Measurements from ENCODE around the gene BABAM1. TPM values are rescaled to one million over a fixed set of nuclear protein-coding genes. Genes with fewer than 3 reads are reported as not detected.

BABAM1 gene
- total RNA-seq, 1 donor from 2014 or later = 79.1 TPM

DNA sequence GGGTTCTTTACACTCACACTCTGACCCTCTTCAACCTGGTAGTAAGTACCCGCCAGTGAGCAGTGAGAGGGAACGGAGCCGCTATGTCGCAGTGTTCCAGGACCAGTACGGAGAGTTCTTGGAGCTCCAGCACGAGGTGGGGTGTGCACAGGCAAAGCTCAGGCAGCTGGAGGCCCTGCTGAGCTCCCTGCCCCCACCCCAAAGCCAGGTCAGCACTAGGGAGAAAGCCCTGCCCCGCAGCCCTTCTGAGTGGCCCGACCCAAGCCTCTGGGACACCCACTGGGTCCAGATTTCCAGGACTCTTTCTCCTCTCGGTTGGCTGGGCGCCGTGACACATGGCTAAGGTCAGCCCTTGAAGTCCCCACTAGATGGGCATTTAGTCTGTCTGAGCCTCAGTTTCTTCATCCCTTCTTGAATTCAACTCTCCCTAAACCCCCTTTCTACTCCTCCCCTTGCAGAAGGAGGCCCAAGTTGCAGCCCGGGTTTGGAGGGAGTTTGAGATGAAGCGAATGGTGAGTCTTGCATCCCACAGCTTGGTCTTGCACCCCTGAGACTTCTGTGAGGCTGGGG is 39.4 kb upstream of the BABAM1 start:
- Mint-ChIP-seq H3K27me3 (ENCODE audit: low read depth) (peaks cover 4% of the 10 kb centered on the region), H3K36me3 (ENCODE audit: low read depth) (no peaks in the 10 kb centered on the region), H3K4me3 (peak overlapping the region; percentile 91), H3K27ac (ENCODE audit: unreplicated experiment) (no peak overlapping the region), H3K4me1 (peaks cover 5% of the 10 kb centered on the region), H3K9me3 (no peaks in the 10 kb centered on the region)
- TF ChIP-seq, protein P1, sequence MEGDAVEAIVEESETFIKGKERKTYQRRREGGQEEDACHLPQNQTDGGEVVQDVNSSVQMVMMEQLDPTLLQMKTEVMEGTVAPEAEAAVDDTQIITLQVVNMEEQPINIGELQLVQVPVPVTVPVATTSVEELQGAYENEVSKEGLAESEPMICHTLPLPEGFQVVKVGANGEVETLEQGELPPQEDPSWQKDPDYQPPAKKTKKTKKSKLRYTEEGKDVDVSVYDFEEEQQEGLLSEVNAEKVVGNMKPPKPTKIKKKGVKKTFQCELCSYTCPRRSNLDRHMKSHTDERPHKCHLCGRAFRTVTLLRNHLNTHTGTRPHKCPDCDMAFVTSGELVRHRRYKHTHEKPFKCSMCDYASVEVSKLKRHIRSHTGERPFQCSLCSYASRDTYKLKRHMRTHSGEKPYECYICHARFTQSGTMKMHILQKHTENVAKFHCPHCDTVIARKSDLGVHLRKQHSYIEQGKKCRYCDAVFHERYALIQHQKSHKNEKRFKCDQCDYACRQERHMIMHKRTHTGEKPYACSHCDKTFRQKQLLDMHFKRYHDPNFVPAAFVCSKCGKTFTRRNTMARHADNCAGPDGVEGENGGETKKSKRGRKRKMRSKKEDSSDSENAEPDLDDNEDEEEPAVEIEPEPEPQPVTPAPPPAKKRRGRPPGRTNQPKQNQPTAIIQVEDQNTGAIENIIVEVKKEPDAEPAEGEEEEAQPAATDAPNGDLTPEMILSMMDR (conservative IDR thresholded peaks at IDR 0.05) = no peak
- no peak for DNase-seq (ENCODE audit: low read depth, low spot score)

DNA sequence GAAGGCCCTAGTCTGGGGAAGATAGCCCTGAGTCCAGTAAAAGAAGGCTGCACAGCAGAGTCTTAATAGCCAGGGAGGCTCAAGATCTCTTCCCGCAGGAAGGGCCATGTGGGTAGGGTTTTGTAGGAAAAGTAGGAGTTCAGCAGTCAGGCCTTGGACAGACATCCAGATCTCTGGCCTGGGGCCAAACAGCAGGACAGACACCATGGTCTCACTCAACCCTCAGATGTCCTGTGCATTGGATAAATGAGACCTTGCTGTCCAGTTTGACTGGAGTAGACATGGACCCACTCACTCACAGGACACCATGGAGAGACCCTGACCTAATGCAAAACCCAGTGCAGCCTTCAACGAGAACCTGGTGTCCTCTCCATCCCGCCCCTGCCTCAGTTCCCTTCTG is 37.4 kb upstream of the BABAM1 start:
- Mint-ChIP-seq H3K4me1 (peaks cover 8% of the 10 kb centered on the region), H3K4me3 (no peak overlapping the region), H3K27me3 (ENCODE audit: low read depth) (peaks cover 4% of the 10 kb centered on the region), H3K36me3 (ENCODE audit: low read depth) (no peaks in the 10 kb centered on the region), H3K9me3 (no peaks in the 10 kb centered on the region), H3K27ac (ENCODE audit: unreplicated experiment) (no peak overlapping the region)
- TF ChIP-seq, protein P1 (conservative IDR thresholded peaks at IDR 0.05) = no peak
- no peak for DNase-seq (ENCODE audit: low read depth, low spot score)

DNA sequence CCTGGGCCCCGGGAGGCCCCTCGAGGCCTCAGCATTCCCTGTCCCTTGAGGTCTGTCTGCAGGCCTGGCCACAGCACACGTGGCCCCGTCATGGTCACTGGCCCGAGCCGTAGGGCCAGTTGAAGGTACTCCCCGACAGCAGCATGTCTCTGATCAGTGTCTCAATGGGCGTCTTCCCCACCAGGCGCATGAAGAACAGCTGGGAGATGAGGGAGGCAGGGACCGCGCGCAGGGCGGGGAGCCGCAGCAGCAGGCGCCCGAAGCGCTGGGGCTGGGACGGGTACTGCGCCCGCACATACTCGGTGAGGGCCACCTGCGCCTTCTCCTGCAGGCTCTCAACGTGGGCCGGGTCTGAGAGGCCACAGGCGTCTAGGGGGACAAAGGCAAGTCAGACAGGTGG is 35.0 kb upstream of the BABAM1 start:
- Mint-ChIP-seq H3K9me3 (no peaks in the 10 kb centered on the region), H3K4me1 (peaks cover 7% of the 10 kb centered on the region), H3K27ac (ENCODE audit: unreplicated experiment) (no peak overlapping the region), H3K27me3 (ENCODE audit: low read depth) (no peaks in the 10 kb centered on the region), H3K36me3 (ENCODE audit: low read depth) (no peaks in the 10 kb centered on the region), H3K4me3 (peak overlapping the region; percentile 41)
- no peak for DNase-seq (ENCODE audit: low read depth, low spot score)
- TF ChIP-seq, protein P1 (conservative IDR thresholded peaks at IDR 0.05) = no peak

DNA sequence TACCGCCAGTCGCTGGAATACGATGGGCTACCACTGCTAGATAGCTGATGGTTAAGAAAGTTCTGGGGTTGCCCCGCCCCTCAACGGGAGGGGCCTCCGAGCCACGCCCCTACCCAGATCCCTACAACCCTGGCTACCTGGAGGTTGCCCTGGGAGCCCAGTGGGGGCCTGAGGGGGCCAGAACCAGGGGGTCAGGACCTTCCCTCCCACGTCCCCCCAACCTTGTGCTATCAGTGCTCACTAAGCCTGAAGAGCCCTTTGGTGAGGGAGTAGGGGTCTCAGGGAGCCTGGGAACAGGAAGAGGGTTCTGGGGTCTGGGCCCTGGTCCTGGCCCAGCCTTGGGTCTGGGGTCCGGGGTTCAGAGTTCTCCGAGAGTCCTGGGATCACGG is 32.3 kb upstream of the BABAM1 start:
- H3K9me3 Mint-ChIP-seq = no peaks in the 10 kb centered on the region

DNA sequence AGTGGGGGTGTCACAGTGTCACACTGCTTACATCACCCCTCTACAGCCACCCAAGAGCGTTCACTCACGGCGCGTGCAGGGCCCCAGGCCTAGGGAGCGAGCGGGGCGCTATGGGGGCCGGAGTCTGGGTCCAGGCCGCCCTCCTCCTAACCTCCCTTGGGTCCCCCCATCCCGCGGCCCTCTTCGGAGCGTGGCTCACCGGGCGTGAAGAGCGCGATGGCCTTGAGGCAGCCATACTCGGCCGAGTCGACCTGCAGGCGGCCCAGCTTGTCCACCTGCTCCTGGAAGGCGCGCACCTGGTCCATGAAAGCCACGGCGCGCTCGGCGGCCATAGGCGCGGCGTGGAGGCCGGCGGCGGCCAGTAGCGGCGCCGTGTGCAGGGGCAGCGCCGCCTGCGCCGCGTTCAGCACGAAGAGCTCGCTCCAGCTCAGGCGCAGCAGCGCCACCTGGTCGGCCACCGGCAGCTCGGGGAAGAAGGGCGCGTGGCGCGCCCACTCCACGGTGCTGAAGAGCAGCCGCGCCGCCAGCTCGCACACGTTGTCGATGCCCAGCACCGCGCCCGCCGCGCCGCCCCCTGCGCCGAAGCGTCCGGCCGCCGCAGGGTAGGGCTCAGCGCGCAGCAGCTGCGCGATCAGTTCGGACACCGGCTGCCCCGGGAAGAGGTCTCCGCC is 31.8 kb upstream of the BABAM1 start:
- peaks cover 14% of the 10 kb centered on the region for H3K4me1 Mint-ChIP-seq
- no peak overlapping the region for H3K27ac Mint-ChIP-seq (ENCODE audit: unreplicated experiment)
- H3K9me3 Mint-ChIP-seq = no peaks in the 10 kb centered on the region
- no peaks in the 10 kb centered on the region for H3K27me3 Mint-ChIP-seq (ENCODE audit: low read depth)
- H3K4me3 Mint-ChIP-seq = peak overlapping the region; percentile 80
- H3K36me3 Mint-ChIP-seq (ENCODE audit: low read depth) = no peaks in the 10 kb centered on the region
- TF ChIP-seq, protein P1 (conservative IDR thresholded peaks at IDR 0.05) = peak; percentile 40
- peak; percentile 58 for DNase-seq (ENCODE audit: low read depth, low spot score)

More for the DNA sequence above, 32.3 kb upstream of the BABAM1 start:
- Mint-ChIP-seq H3K4me3 (peak overlapping the region; percentile 80), H3K27ac (ENCODE audit: unreplicated experiment) (no peak overlapping the region), H3K4me1 (peaks cover 9% of the 10 kb centered on the region), H3K36me3 (ENCODE audit: low read depth) (no peaks in the 10 kb centered on the region), H3K27me3 (ENCODE audit: low read depth) (no peaks in the 10 kb centered on the region)
- TF ChIP-seq, protein P1 (conservative IDR thresholded peaks at IDR 0.05) = no peak
- no peak for DNase-seq (ENCODE audit: low read depth, low spot score)

All from neural crest cell (in vitro differentiated cells).